Mesenteric fat pad (tissue), 1 donor: ENCODE data around the gene HOXB4. TPM values are rescaled to one million over a fixed set of nuclear protein-coding genes. Genes with fewer than 3 reads are reported as not detected.

ENCODE experiments used
- DNase-seq: peaks from one replicate; pipeline ENCODE4 v3.0.0-alpha.2; 2020; ENCODE audit warnings: low spot score
- total RNA-seq: library from RNA; stranded (reverse); fragmentation: NEBNext Ultra II Directional; extraction: Animal tissue kit (Norgen Biotek cat#: 25700); gene quantifications from one replicate; pipeline ENCODE4 v1.2.1, GENCODE V29; 2021
- donor health status: DM: yes; HTN: yes; CAD: no.

The HOXB4 gene
- total RNA-seq, 1 donor from 2014 or later = 5.7 TPM

- DNase-seq = no peak
These were observed 28.1 kb downstream of the HOXB4 start for GRCh38 chr17:48549914-48550501.

- DNase-seq = no peak
These were observed 28.9 kb downstream of the HOXB4 start for GRCh38 chr17:48549281-48549630.

GRCh38 chr17:48548523-48549280 is 29.4 kb downstream of the HOXB4 start:
- DNase-seq = no peak

- no peak for DNase-seq
These were observed 30.2 kb downstream of the HOXB4 start for GRCh38 chr17:48547808-48548522.

- no peak for DNase-seq
These were observed 31.0 kb downstream of the HOXB4 start for GRCh38 chr17:48546924-48547807.

- no peak for DNase-seq
These were observed 31.8 kb downstream of the HOXB4 start for GRCh38 chr17:48546137-48546923.

- DNase-seq = no peak
These were observed 32.6 kb downstream of the HOXB4 start for GRCh38 chr17:48545539-48545938.

GRCh38 chr17:48545022-48545375 is 33.2 kb downstream of the HOXB4 start, which contains the start of gene HOXB2:
HOXB2 (minus strand) TSS chr17:48545109; CDS start chr17:48544911, 198 bp downstream.
- no peak for DNase-seq

GRCh38 chr17:48544349-48545021 is 33.7 kb downstream of the HOXB4 start:
- peak; percentile 94 for DNase-seq

- DNase-seq = no peak
These were observed 34.2 kb downstream of the HOXB4 start for GRCh38 chr17:48543854-48544348.

- DNase-seq = no peak
These were observed 34.9 kb downstream of the HOXB4 start for GRCh38 chr17:48543107-48543853.

- DNase-seq = no peak
These were observed 35.4 kb downstream of the HOXB4 start for GRCh38 chr17:48542698-48543106.

- no peak for DNase-seq
These were observed 36.0 kb downstream of the HOXB4 start for GRCh38 chr17:48542114-48542656.

GRCh38 chr17:48541577-48542113 is 36.5 kb downstream of the HOXB4 start:
- DNase-seq = no peak

- no peak for DNase-seq
These were observed 37.0 kb downstream of the HOXB4 start for GRCh38 chr17:48541036-48541576.

- DNase-seq = no peak
These were observed 37.9 kb downstream of the HOXB4 start for GRCh38 chr17:48540213-48540612.

- DNase-seq = no peak
These were observed 39.0 kb downstream of the HOXB4 start for GRCh38 chr17:48539177-48539576.

- no peak for DNase-seq
These were observed 40.8 kb downstream of the HOXB4 start for GRCh38 chr17:48537316-48537715.
